CD14-positive monocyte (primary cell): ENCODE measurements around the gene ZNF138. TPM values are rescaled to one million over a fixed set of nuclear protein-coding genes. Genes with fewer than 3 reads are reported as not detected.

Experiments
- DNase-seq, 3 donors: peaks; one replicate each; pipeline ENCODE4 v3.0.0-alpha.2; 2011 to 2022
- H2AFZ ChIP-seq: 2 replicates; pipeline ENCODE4 v1.6.0; 2012; ENCODE audit warnings: mild to moderate bottlenecking, low read depth, low read length, inconsistent platforms; ENCODE audit not compliant: insufficient read depth, poor library complexity, severe bottlenecking
- H3K27ac ChIP-seq, 2 donors: 1 replicate in 1 of 2; 2 replicates in 1 of 2; pipeline ENCODE4 v1.5.1; 2012 to 2013; ENCODE audit warnings: low read length in 2 of 2, control low read depth in 1 of 2, inconsistent platforms in 1 of 2, low read depth in 1 of 2, mild to moderate bottlenecking in 1 of 2
- H3K27me3 ChIP-seq, 2 donors: one replicate each; pipeline versions ENCODE4 v1.6.0 to v1.6.1; 2011 to 2013; ENCODE audit warnings: low read length in 2 of 2; ENCODE audit not compliant: control insufficient read depth in 2 of 2, insufficient read depth in 2 of 2
- H3K36me3 ChIP-seq, 2 donors: replicated peaks in 1 of 2; 1 replicate in 1 of 2; 2 replicates in 1 of 2; pipeline versions ENCODE4 v1.5.1 to v1.6.1; 2012 to 2013; ENCODE audit warnings: low read length in 2 of 2, control low read depth in 1 of 2, inconsistent platforms in 1 of 2, mild to moderate bottlenecking in 1 of 2; ENCODE audit not compliant: insufficient read depth in 2 of 2, control insufficient read depth in 1 of 2
- H3K4me1 ChIP-seq, 2 donors: 1 replicate in 1 of 2; 2 replicates in 1 of 2; pipeline versions ENCODE4 v1.5.1 to v1.6.1; 2012 to 2013; ENCODE audit warnings: low read length in 2 of 2, control low read depth in 1 of 2, inconsistent platforms in 1 of 2, mild to moderate bottlenecking in 1 of 2, moderate library complexity in 1 of 2; ENCODE audit not compliant: insufficient read depth in 2 of 2, control insufficient read depth in 1 of 2
- H3K4me2 ChIP-seq: replicated peaks from 2 replicates; pipeline ENCODE3; 2012; ENCODE audit warnings: low read length, moderate library complexity, mild to moderate bottlenecking; ENCODE audit not compliant: poor library complexity, severe bottlenecking; ENCODE audit errors: extremely low read depth
- H3K4me3 ChIP-seq, 3 experiments: fragments of 200-600 bp in 1 of 3; sonication (generic) in 1 of 3; replicated peaks in 1 of 3; 1 replicate in 2 of 3; 2 replicates in 1 of 3; pipeline ENCODE4 v1.5.1; 2011 to 2013; ENCODE audit warnings: low read length in 3 of 3, mild to moderate bottlenecking in 3 of 3, control low read depth in 2 of 3, low read depth in 2 of 3, inconsistent platforms in 1 of 3, moderate library complexity in 1 of 3
- H3K79me2 ChIP-seq: 2 replicates; pipeline ENCODE4 v1.6.0; 2012; ENCODE audit warnings: mild to moderate bottlenecking, control low read depth, inconsistent platforms, low read length, moderate library complexity; ENCODE audit not compliant: insufficient read depth
- H3K9ac ChIP-seq: 2 replicates; pipeline ENCODE4 v1.6.0; 2017; ENCODE audit warnings: low read length, mild to moderate bottlenecking; ENCODE audit not compliant: insufficient read depth, poor library complexity, severe bottlenecking
- H3K9me3 ChIP-seq, 2 donors: replicated peaks in 1 of 2; 1 replicate in 1 of 2; 2 replicates in 1 of 2; pipeline versions ENCODE4 v1.5.1 to v1.6.1; 2012 to 2013; ENCODE audit warnings: low read length in 2 of 2, control low read depth in 1 of 2; ENCODE audit not compliant: control insufficient read depth in 1 of 2, insufficient read depth in 1 of 2
- H4K20me1 ChIP-seq: 2 replicates; pipeline ENCODE4 v1.6.0; 2012; ENCODE audit warnings: mild to moderate bottlenecking, low read length, control low read depth, moderate library complexity; ENCODE audit not compliant: insufficient read depth
- H3K27ac Mint-ChIP-seq, 7 donors: one replicate each; pipeline ENCODE4 v1.8.0; 2020; ENCODE audit warnings: mild to moderate bottlenecking in 7 of 7, mixed read lengths in 7 of 7, moderate library complexity in 6 of 7, inconsistent platforms in 2 of 7
- H3K27me3 Mint-ChIP-seq, 3 donors: one replicate each; pipeline ENCODE4 v1.8.0; 2021 to 2022; ENCODE audit warnings: low read depth in 3 of 3, mild to moderate bottlenecking in 3 of 3, mixed read lengths in 3 of 3, moderate library complexity in 3 of 3, inconsistent platforms in 1 of 3
- H3K36me3 Mint-ChIP-seq, 2 donors: one replicate each; pipeline ENCODE4 v1.8.0; 2020; ENCODE audit warnings: mixed read lengths in 2 of 2, inconsistent platforms in 1 of 2, mild to moderate bottlenecking in 1 of 2
- H3K4me1 Mint-ChIP-seq: one replicate; pipeline ENCODE4 v1.8.0; 2020; ENCODE audit warnings: mild to moderate bottlenecking, mixed read lengths
- H3K4me3 Mint-ChIP-seq, 2 donors: one replicate each; pipeline ENCODE4 v1.8.0; 2020; ENCODE audit warnings: mild to moderate bottlenecking in 2 of 2, mixed read lengths in 2 of 2, moderate library complexity in 1 of 2
- H3K9me3 Mint-ChIP-seq, 7 donors: one replicate each; pipeline ENCODE4 v1.8.0; 2020 to 2022; ENCODE audit warnings: mixed read lengths in 7 of 7, mild to moderate bottlenecking in 6 of 7, moderate library complexity in 6 of 7, inconsistent platforms in 2 of 7
- WGBS: methylation state at CpG from one replicate; pipeline ENCODE4 v1.1.5; 2013; ENCODE audit warnings: missing lambda C conversion rate; ENCODE audit not compliant: insufficient coverage; 5-methylcytosine and 5-hydroxymethylcytosine counted together
- intact Hi-C, 2 donors: fragments of 100-400 bp; cut with micrococcal nuclease; formaldehyde crosslinking; loops; one replicate each; pipeline versions ENCODE4 v1.15.0 to v1.15.1; 2023
- polyA plus RNA-seq, 3 donors: library from polyadenylated mRNA; depleted of rRNA in 1 of 3; unstranded in 2 of 3; stranded (reverse) in 1 of 3; fragments of 300-500 nt in 2 of 3; fragments of >200 nt in 1 of 3; fragmentation: Illumina TruSeq in 2 of 3; gene quantifications; 1 replicate in 2 of 3; 2 replicates in 1 of 3; pipeline ENCODE4 v1.2.3, GENCODE V29; 2012 to 2021
- TF ChIP-seq, protein P1 (sequence below): fragments of 200-600 bp; IDR thresholded peaks from one replicate; pipeline ENCODE4 v1.8.0; 2022; ENCODE audit warnings: antibody characterized with exemption, mild to moderate bottlenecking

Gene ZNF138
- polyA plus RNA-seq, 3 donors: 0.89 to 1.1 (median 1.1) TPM

- TF ChIP-seq, protein P1, sequence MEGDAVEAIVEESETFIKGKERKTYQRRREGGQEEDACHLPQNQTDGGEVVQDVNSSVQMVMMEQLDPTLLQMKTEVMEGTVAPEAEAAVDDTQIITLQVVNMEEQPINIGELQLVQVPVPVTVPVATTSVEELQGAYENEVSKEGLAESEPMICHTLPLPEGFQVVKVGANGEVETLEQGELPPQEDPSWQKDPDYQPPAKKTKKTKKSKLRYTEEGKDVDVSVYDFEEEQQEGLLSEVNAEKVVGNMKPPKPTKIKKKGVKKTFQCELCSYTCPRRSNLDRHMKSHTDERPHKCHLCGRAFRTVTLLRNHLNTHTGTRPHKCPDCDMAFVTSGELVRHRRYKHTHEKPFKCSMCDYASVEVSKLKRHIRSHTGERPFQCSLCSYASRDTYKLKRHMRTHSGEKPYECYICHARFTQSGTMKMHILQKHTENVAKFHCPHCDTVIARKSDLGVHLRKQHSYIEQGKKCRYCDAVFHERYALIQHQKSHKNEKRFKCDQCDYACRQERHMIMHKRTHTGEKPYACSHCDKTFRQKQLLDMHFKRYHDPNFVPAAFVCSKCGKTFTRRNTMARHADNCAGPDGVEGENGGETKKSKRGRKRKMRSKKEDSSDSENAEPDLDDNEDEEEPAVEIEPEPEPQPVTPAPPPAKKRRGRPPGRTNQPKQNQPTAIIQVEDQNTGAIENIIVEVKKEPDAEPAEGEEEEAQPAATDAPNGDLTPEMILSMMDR: no peak
- peaks cover 0 to 6% of the 10 kb centered on the region in 2 donors for H3K27me3 ChIP-seq
- no peak for DNase-seq
- no peaks in the 10 kb centered on the region for H3K79me2 ChIP-seq
- H4K20me1 ChIP-seq: no peaks in the 10 kb centered on the region
- Mint-ChIP-seq H3K36me3 (peaks cover 0 to 3% of the 10 kb centered on the region in 2 donors), H3K4me3 (peak overlapping the region in 1 of 2 donors; percentile 51), H3K27me3 (peaks cover 5 to 15% (median 13%) of the 10 kb centered on the region in 3 donors), H3K9me3 (peaks cover 78 to 97% (median 96%) of the 10 kb centered on the region in 7 donors), H3K27ac (peak overlapping the region in 1 of 7 donors; percentile 1), H3K4me1 (peaks cover 5% of the 10 kb centered on the region)
- no peak overlapping the region for H2AFZ ChIP-seq
- no peak overlapping the region for H3K4me2 ChIP-seq
- H3K9me3 ChIP-seq: peaks cover 100% of the 10 kb centered on the region in 2 donors
- intact Hi-C loops: no loop called here
- WGBS: 22% methylated on average over 38 of the region's 39 CpGs
- H3K4me3 ChIP-seq: no peak overlapping the region
- no peak overlapping the region for H3K9ac ChIP-seq
- no peaks in the 10 kb centered on the region for H3K4me1 ChIP-seq
- no peak overlapping the region for H3K27ac ChIP-seq
- H3K36me3 ChIP-seq: no peaks in the 10 kb centered on the region
Measured at GRCh38 chr7:64876792-64877713, 82.8 kb downstream of the ZNF138 start.

GRCh38 chr7:64877714-64878610 lies 83.7 kb downstream of the ZNF138 start:
- 85% methylated on average over 23 of the region's 34 CpGs for WGBS
- H3K79me2 ChIP-seq: no peaks in the 10 kb centered on the region
- peaks cover 13 to 24% (median 22%) of the 10 kb centered on the region in 3 donors for H3K27me3 Mint-ChIP-seq
- H3K9ac ChIP-seq: no peak overlapping the region
- no peaks in the 10 kb centered on the region for H4K20me1 ChIP-seq
- H3K9me3 Mint-ChIP-seq: peaks cover 75 to 97% (median 93%) of the 10 kb centered on the region in 7 donors
- H3K27ac Mint-ChIP-seq: no peak overlapping the region
- H2AFZ ChIP-seq: no peak overlapping the region
- H3K36me3 Mint-ChIP-seq: peaks cover 0 to 3% of the 10 kb centered on the region in 2 donors
- intact Hi-C loops: no loop called here
- peaks cover 8% of the 10 kb centered on the region for H3K4me1 Mint-ChIP-seq
- peaks cover 0 to 15% of the 10 kb centered on the region in 2 donors for H3K27me3 ChIP-seq
- DNase-seq: peak in 1 of 3 donors; percentile 0
- peaks cover 100% of the 10 kb centered on the region in 2 donors for H3K9me3 ChIP-seq
- H3K4me3 Mint-ChIP-seq: no peak overlapping the region
- TF ChIP-seq, protein P1: no peak
- H3K36me3 ChIP-seq: no peaks in the 10 kb centered on the region
- no peak overlapping the region for H3K4me3 ChIP-seq
- H3K4me1 ChIP-seq: no peaks in the 10 kb centered on the region
- H3K27ac ChIP-seq: no peak overlapping the region
- H3K4me2 ChIP-seq: no peak overlapping the region
